Measurements from ENCODE around the gene MSI2. TPM values are rescaled to one million over a fixed set of nuclear protein-coding genes. Genes with fewer than 3 reads are reported as not detected.
A peak's percentile ranks its signal among the peaks of the same experiment; 100 is the strongest.

The MSI2 gene
- total RNA-seq, 2 donors from 2014 or later, result 53.1 to 74.0 TPM

DNA sequence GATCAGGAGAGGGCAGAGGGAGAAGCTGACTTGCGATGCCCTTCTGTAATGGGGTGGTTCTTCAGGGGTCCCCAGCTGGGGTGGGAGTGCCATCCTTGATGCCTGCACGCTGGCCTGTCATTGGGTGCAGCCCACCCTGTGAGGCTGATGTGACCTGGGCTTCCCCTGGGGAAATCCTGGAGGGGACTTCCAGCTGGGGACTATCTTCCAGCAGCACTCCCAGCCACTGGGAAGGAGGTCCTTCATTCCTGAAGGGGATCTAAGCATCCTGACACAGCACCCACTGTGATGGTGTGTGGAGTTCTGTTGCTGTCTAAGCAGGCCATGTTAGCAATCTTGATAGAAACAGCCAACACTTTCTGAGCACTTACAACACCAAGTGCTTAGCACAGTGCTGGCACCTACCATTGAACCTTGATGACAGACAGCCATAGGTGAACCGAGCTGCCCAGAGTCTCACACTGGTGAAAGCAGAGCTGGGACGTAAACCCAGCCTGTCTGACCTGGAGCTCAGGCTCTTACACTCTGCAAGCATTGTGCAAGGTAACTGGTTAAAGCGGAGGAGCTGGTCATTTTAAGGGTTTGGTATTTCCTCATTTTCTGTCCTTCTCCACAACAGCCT lies 277.5 kb downstream of the MSI2 start:
- DNase-seq (ENCODE audit: low spot score), result no peak
- H3K27ac ChIP-seq, result no peak overlapping the region
- no peaks in the 10 kb centered on the region for H3K9me3 ChIP-seq
- intact Hi-C loops (cut with DNase I), result no loop called here
- TF ChIP-seq POLR2A (IDR thresholded peaks at IDR 0.05) (no peak), POLR2AphosphoS5 (IDR thresholded peaks at IDR 0.05) (no peak)
- TF ChIP-seq, protein P1, sequence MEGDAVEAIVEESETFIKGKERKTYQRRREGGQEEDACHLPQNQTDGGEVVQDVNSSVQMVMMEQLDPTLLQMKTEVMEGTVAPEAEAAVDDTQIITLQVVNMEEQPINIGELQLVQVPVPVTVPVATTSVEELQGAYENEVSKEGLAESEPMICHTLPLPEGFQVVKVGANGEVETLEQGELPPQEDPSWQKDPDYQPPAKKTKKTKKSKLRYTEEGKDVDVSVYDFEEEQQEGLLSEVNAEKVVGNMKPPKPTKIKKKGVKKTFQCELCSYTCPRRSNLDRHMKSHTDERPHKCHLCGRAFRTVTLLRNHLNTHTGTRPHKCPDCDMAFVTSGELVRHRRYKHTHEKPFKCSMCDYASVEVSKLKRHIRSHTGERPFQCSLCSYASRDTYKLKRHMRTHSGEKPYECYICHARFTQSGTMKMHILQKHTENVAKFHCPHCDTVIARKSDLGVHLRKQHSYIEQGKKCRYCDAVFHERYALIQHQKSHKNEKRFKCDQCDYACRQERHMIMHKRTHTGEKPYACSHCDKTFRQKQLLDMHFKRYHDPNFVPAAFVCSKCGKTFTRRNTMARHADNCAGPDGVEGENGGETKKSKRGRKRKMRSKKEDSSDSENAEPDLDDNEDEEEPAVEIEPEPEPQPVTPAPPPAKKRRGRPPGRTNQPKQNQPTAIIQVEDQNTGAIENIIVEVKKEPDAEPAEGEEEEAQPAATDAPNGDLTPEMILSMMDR (IDR thresholded peaks at IDR 0.05), result no peak
- no peak overlapping the region for H3K4me3 ChIP-seq
- no peaks in the 10 kb centered on the region for H3K27me3 ChIP-seq (replicated peaks; ENCODE audit: insufficient read depth)
- H3K4me1 ChIP-seq (replicated peaks), result peaks cover 11% of the 10 kb centered on the region
- 91% methylated on average over 5 of the region's 5 CpGs for WGBS
- no peaks in the 10 kb centered on the region for H3K36me3 ChIP-seq

DNA sequence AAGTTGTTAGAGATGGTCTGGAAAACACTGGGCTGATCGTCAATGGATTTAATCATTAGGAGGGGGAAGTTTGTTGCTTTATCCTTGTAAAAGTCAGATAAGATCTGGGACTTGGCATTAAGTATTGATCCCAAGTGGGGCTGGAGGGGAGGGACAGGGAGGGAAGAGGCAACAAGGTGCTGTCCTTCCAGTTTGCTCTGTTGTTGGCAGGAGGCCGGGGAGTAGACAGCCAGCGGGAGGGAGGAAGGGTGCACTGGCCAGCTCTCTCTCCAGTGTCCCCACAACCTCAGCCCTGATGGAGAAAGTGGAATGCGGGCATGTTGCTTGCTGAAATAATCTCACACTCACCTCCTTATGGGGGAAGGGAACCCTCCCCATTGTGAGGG lies 278.5 kb downstream of the MSI2 start:
- WGBS, result 40% methylated on average over 4 of the region's 4 CpGs
- Histone ChIP-seq H3K4me3 (no peak overlapping the region), H3K36me3 (no peaks in the 10 kb centered on the region), H3K4me1 (replicated peaks) (peaks cover 11% of the 10 kb centered on the region), H3K27me3 (replicated peaks; ENCODE audit: insufficient read depth) (no peaks in the 10 kb centered on the region), H3K9me3 (no peaks in the 10 kb centered on the region), H3K27ac (peak overlapping the region in 1 of 2 donors; percentile 46)
- no peak for TF ChIP-seq POLR2A (IDR thresholded peaks at IDR 0.05)
- peak; percentile 24 for TF ChIP-seq POLR2AphosphoS5 (IDR thresholded peaks at IDR 0.05)
- intact Hi-C loops (cut with DNase I), result no loop called here
- peak; percentile 71 for DNase-seq (ENCODE audit: low spot score)

DNA sequence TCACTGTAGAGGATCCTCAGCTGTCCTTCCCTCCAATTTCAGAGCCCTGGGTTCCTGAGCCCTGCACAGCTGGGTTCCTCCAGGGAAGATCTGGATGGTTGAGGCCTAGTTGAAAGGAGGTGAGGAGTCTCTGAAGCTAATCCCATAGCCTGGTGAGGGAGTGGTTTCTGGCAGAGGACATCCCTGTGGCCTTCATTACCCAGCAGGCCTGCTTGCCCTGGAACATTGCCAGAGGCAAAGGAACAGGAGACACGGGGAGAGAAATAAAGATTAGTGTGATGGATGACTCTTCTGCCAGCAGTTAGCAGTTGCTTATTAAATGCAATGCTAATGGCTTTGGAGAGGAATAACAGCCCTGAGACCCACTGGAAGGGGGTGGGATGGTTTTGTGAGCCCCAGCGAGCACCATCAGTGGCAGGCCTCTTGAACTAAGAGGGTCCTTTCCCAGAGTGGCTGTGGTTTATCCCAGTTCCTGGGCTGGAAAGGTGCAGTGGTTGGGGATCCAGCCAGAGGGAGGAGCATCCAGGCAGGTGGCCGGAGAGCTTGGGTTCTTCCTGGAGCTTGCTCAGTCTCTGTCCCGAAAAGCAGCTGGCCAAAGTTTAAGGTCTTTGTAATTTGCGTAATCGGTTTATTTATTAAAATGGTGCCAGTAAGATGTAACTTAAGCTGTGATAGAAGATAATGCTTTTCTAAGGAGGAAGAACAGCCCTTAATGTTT lies 279.1 kb downstream of the MSI2 start:
- TF ChIP-seq POLR2AphosphoS5 (IDR thresholded peaks at IDR 0.05) (no peak), POLR2A (IDR thresholded peaks at IDR 0.05) (no peak)
- TF ChIP-seq, protein P1 (IDR thresholded peaks at IDR 0.05), result no peak
- H3K27me3 ChIP-seq (replicated peaks; ENCODE audit: insufficient read depth), result no peaks in the 10 kb centered on the region
- no peaks in the 10 kb centered on the region for H3K9me3 ChIP-seq
- WGBS, result 37% methylated on average over 6 of the region's 6 CpGs
- peaks cover 11% of the 10 kb centered on the region for H3K4me1 ChIP-seq (replicated peaks)
- H3K4me3 ChIP-seq, result no peak overlapping the region
- H3K27ac ChIP-seq, result peak overlapping the region in 1 of 2 donors; percentile 46
- intact Hi-C loops (cut with DNase I), result no loop called here
- H3K36me3 ChIP-seq, result no peaks in the 10 kb centered on the region
- no peak for DNase-seq (ENCODE audit: low spot score)

DNA sequence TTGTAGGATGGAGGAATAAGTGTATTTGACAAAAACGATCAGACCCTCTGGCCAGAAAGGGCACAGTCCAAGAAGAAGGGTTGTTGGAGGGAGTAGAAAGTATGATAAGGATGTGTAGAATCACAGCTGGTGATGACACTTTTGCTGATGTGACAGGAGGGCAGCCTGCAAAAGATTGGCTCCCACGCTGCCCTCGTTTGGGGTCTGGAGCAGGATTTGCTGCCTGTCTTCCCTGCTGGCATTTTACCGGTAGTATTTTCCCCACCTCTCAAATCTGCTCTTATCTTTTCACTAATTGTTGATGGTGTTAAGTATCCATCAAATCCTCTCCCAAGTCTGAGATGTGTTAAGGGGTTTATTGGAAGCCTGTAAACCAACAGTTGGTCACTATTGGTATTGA lies 280.0 kb downstream of the MSI2 start:
- Histone ChIP-seq H3K36me3 (no peaks in the 10 kb centered on the region), H3K27ac (no peak overlapping the region), H3K4me1 (replicated peaks) (peaks cover 11% of the 10 kb centered on the region), H3K4me3 (no peak overlapping the region), H3K9me3 (no peaks in the 10 kb centered on the region), H3K27me3 (replicated peaks; ENCODE audit: insufficient read depth) (no peaks in the 10 kb centered on the region)
- intact Hi-C loops (cut with DNase I), result no loop called here
- DNase-seq (ENCODE audit: low spot score), result no peak
- TF ChIP-seq, protein P1 (IDR thresholded peaks at IDR 0.05), result no peak
- no peak for TF ChIP-seq POLR2AphosphoS5 (IDR thresholded peaks at IDR 0.05)
- TF ChIP-seq POLR2A (IDR thresholded peaks at IDR 0.05), result no peak
- WGBS, result 76% methylated on average over 4 of the region's 4 CpGs

DNA sequence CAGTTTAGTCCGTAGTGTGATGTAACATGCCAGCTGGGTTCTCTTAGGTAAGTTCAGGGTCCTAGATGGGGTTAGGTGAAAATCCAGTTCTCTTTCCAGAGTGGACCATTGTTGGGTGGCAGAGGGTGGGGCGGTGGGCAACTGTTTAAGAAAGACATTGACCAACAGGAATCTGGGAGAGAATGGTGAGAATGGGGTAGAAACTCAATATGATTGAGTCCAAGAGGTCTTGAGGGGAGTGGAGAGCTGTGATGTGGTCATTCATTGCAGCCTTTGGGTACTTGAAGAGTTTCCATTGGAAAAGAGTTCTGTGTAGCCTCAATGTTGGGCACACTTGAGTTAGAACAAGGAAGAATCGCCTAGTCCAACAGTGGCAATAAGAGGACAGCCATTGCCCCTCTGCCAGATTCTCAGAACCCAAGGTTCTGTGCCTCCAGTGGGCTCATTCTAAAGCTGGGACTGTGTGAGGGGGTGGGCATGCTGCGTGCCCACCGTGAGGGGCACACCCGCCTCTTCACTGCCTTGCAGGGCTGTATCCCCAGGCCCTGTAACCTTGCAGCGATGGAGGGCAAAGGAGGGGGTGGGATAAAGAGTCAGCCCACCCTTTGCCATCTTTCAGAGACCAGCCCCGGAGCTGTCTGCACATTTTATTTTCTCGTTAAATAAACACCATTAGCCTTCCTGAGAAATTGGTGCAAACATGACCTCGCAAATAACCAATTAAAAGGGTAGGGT lies 280.6 kb downstream of the MSI2 start:
- TF ChIP-seq, protein P1 (IDR thresholded peaks at IDR 0.05), result no peak
- TF ChIP-seq POLR2AphosphoS5 (IDR thresholded peaks at IDR 0.05) (no peak), POLR2A (IDR thresholded peaks at IDR 0.05) (no peak)
- intact Hi-C loops (cut with DNase I), result no loop called here
- Histone ChIP-seq H3K27ac (no peak overlapping the region), H3K27me3 (replicated peaks; ENCODE audit: insufficient read depth) (no peaks in the 10 kb centered on the region), H3K4me1 (replicated peaks) (peaks cover 11% of the 10 kb centered on the region), H3K4me3 (no peak overlapping the region), H3K9me3 (no peaks in the 10 kb centered on the region), H3K36me3 (no peaks in the 10 kb centered on the region)
- DNase-seq (ENCODE audit: low spot score), result no peak
- WGBS, result 73% methylated on average over 10 of the region's 10 CpGs
